ENCODE data around the gene SPAG4. TPM values are rescaled to one million over a fixed set of nuclear protein-coding genes. Genes with fewer than 3 reads are reported as not detected.
A peak's percentile ranks its signal among the peaks of the same experiment; 100 is the strongest.

Gene SPAG4
- total RNA-seq, 1 donor from 2014 or later: 15.2 TPM

- peak overlapping the region; percentile 81 for H3K4me3 Mint-ChIP-seq (ENCODE audit: unreplicated experiment)
- peaks cover 7% of the 10 kb centered on the region for H3K36me3 Mint-ChIP-seq (ENCODE audit: low read depth, unreplicated experiment)
- TF ChIP-seq CTCF (IDR thresholded peaks at IDR 0.05; ENCODE audit: unreplicated experiment): no peak
- peaks cover 2% of the 10 kb centered on the region for H3K4me1 Mint-ChIP-seq (ENCODE audit: unreplicated experiment)
- no peak overlapping the region for H3K27ac Mint-ChIP-seq (ENCODE audit: unreplicated experiment)
- peaks cover 18% of the 10 kb centered on the region for H3K27me3 Mint-ChIP-seq (ENCODE audit: unreplicated experiment)
- H3K9me3 Mint-ChIP-seq (ENCODE audit: unreplicated experiment): no peaks in the 10 kb centered on the region
- DNase-seq (ENCODE audit: low spot score): peak; percentile 67
These were observed 14.3 kb upstream of the SPAG4 start for GRCh38 chr20:35600993-35601973.

GRCh38 chr20:35601990-35602389, 13.6 kb upstream of the SPAG4 start:
- no peak for DNase-seq (ENCODE audit: low spot score)
- TF ChIP-seq CTCF (IDR thresholded peaks at IDR 0.05; ENCODE audit: unreplicated experiment): no peak
- Mint-ChIP-seq H3K27me3 (ENCODE audit: unreplicated experiment) (peaks cover 18% of the 10 kb centered on the region), H3K9me3 (ENCODE audit: unreplicated experiment) (no peaks in the 10 kb centered on the region), H3K4me1 (ENCODE audit: unreplicated experiment) (peaks cover 2% of the 10 kb centered on the region), H3K27ac (ENCODE audit: unreplicated experiment) (no peak overlapping the region), H3K4me3 (ENCODE audit: unreplicated experiment) (no peak overlapping the region), H3K36me3 (ENCODE audit: low read depth, unreplicated experiment) (peaks cover 6% of the 10 kb centered on the region)

GRCh38 chr20:35602851-35603495, 12.7 kb upstream of the SPAG4 start:
- Mint-ChIP-seq H3K27ac (ENCODE audit: unreplicated experiment) (no peak overlapping the region), H3K36me3 (ENCODE audit: low read depth, unreplicated experiment) (peaks cover 3% of the 10 kb centered on the region), H3K4me1 (ENCODE audit: unreplicated experiment) (peaks cover 2% of the 10 kb centered on the region), H3K4me3 (ENCODE audit: unreplicated experiment) (no peak overlapping the region), H3K9me3 (ENCODE audit: unreplicated experiment) (no peaks in the 10 kb centered on the region), H3K27me3 (ENCODE audit: unreplicated experiment) (peaks cover 18% of the 10 kb centered on the region)
- TF ChIP-seq CTCF (IDR thresholded peaks at IDR 0.05; ENCODE audit: unreplicated experiment): no peak
- DNase-seq (ENCODE audit: low spot score): no peak

GRCh38 chr20:35603695-35604448, 11.8 kb upstream of the SPAG4 start:
- DNase-seq (ENCODE audit: low spot score): no peak
- Mint-ChIP-seq H3K27ac (ENCODE audit: unreplicated experiment) (no peak overlapping the region), H3K9me3 (ENCODE audit: unreplicated experiment) (no peaks in the 10 kb centered on the region), H3K27me3 (ENCODE audit: unreplicated experiment) (peaks cover 18% of the 10 kb centered on the region), H3K4me1 (ENCODE audit: unreplicated experiment) (peaks cover 2% of the 10 kb centered on the region), H3K36me3 (ENCODE audit: low read depth, unreplicated experiment) (peaks cover 3% of the 10 kb centered on the region), H3K4me3 (ENCODE audit: unreplicated experiment) (no peak overlapping the region)
- TF ChIP-seq CTCF (IDR thresholded peaks at IDR 0.05; ENCODE audit: unreplicated experiment): no peak
